Measurements from ENCODE around the gene HRAS. TPM values are rescaled to one million over a fixed set of nuclear protein-coding genes. Genes with fewer than 3 reads are reported as not detected.

The HRAS gene
- total RNA-seq, 1 experiment from 2014 or later: 104 TPM

DNA sequence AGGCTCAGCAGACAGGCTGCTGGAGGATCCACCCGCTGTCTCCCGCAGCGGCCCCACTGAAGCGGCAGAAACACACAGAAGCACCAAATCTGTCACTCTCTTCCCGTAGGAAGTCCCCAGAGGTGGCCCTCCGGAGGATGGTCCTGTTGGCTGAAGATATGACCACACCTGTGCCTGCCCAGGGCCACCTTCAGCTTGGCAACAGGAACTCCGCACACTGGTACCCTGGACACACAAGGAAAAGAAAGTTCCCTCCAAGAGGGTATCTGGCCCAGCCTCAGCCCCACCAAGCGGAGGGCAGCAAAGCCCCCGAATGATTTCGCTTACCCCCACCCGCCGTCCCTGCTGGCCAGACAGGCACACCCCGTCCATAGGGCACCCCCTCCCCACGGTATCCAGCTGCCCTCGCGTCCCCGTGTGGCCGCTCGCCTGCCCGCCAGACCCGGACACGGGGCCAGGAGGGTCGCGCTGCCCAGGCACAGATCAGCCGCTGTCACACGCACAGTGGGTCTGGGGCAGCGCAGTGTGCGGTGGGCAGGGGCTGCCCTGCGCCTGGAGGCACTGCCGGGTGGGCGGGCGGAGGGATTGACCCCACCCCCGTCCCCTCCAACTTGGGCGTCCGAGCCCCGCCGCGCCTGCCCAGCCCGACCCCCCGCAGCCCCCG lies 32.4 kb upstream of the HRAS start:
- Histone ChIP-seq H3K36me3 (ENCODE audit: control insufficient read depth in 1 of 2, insufficient read depth in 2 of 2, low read length in 2 of 2) (0 out of 4 replicates have a peak, but pooled peaks cover 0 to 3% of the 10 kb centered on the region in 2 experiments), H4K20me1 (ENCODE audit: insufficient read depth) (no peaks in the 10 kb centered on the region), H3K27ac (ENCODE audit: low read depth, low read length) (peak overlapping the region; percentile 96; the same call in 1 of the 2 replicates), H3K4me1 (ENCODE audit: control insufficient read depth in 1 of 2, insufficient read depth in 2 of 2, low read length in 2 of 2) (peaks cover 11 to 53% of the 10 kb centered on the region in 2 experiments; a peak in 3 of 4 replicates), H2AFZ (ENCODE audit: low read depth, low read length, poor library complexity, severe bottlenecking) (no peak overlapping the region), H3K79me2 (ENCODE audit: insufficient read depth, low read length) (no peaks in the 10 kb centered on the region), H3K4me3 (replicated peaks in 1 of 2; ENCODE audit: low read depth in 1 of 2, low read length in 2 of 2) (peak overlapping the region; percentile 71 to 75), H3K4me2 (ENCODE audit: low read length) (peak overlapping the region; percentile 83), H3K9me3 (ENCODE audit: control insufficient read depth in 1 of 2, insufficient read depth in 1 of 2, low read depth in 1 of 2, low read length in 2 of 2) (no peaks in the 10 kb centered on the region), H3K9me2 (ENCODE audit: insufficient read depth) (no peaks in the 10 kb centered on the region), H3K27me3 (ENCODE audit: insufficient read depth, low read length) (no peaks in the 10 kb centered on the region), H3K9ac (ENCODE audit: low read length) (peak overlapping the region; percentile 67)
- ATAC-seq: peak; percentile 23
- RAD21 ChIA-PET (ENCODE audit: low non-redundant PET in 1 of 2, low total read pairs in 2 of 2, uncharacterized antibody in 2 of 2, unreplicated experiment in 2 of 2): no interaction called here
- no TSS peak for BruUV-seq (replicated peaks)
- no peak for DNase-seq (ENCODE audit: low read depth, low spot score)
- POLR2A ChIA-PET: no interaction called here
- CTCF ChIA-PET: no interaction called here
- TF ChIP-seq SP1 (IDR thresholded peaks at IDR 0.05; ENCODE audit: low read depth) (no peak), POLR2AphosphoS5 (IDR thresholded peaks at IDR 0.05; ENCODE audit: low read depth, low read length) (0 out of 2 replicates have a peak, but pooled peaks have one; percentile 8)
- intact Hi-C loops (cut with micrococcal nuclease): no loop called here

DNA sequence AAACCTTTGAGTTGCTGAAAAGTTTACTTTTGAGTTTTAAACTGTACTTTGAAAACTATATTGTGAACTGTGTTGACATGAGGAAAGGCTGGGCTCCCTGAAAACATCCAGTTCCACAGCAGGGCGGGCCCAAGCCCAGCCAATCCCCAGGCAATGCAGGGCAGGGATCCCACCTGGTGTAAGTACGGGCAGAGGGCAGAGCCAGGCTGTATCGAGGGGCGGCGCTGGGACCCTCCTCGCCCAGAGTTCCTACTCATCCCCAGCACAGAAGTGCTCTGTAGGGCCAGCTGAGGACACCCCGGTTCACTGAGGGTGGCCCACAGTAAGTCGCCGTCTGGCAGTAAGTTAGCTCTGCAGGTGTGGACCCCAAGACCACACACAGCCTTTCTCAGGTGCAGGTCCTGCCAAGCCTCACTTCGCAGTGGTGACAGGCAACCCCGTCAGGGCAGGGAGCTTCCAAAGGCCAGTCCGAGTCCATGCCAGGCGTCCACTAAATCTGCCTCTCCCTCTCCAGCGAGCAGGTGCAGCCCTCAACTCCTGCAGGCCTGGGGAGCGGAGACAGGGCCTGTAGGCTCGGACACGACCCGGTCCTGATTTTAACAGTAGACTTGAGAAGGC lies 31.7 kb upstream of the HRAS start:
- RAD21 ChIA-PET (ENCODE audit: low non-redundant PET in 1 of 2, low total read pairs in 2 of 2, uncharacterized antibody in 2 of 2, unreplicated experiment in 2 of 2): no interaction called here
- BruUV-seq (replicated peaks): TSS peak; percentile 56
- peaks cover 11 to 56% of the 10 kb centered on the region in 2 experiments; a peak in 3 of 4 replicates for H3K4me1 ChIP-seq (ENCODE audit: control insufficient read depth in 1 of 2, insufficient read depth in 2 of 2, low read length in 2 of 2)
- H4K20me1 ChIP-seq (ENCODE audit: insufficient read depth): no peaks in the 10 kb centered on the region
- H3K4me2 ChIP-seq (ENCODE audit: low read length): peak overlapping the region; percentile 83
- H3K4me3 ChIP-seq (replicated peaks in 1 of 2; ENCODE audit: low read depth in 1 of 2, low read length in 2 of 2): peak overlapping the region; percentile 71 to 75
- no peak overlapping the region for H2AFZ ChIP-seq (ENCODE audit: low read depth, low read length, poor library complexity, severe bottlenecking)
- H3K9ac ChIP-seq (ENCODE audit: low read length): no peak overlapping the region
- TF ChIP-seq REST (IDR thresholded peaks at IDR 0.05; ENCODE audit: low read depth) (no peak), TCF7L2 (IDR thresholded peaks at IDR 0.05; ENCODE audit: borderline replicate concordance, extremely low read depth, insufficient read depth, insufficient read length) (no peak), EZH2 (IDR thresholded peaks at IDR 0.05) (no peak), ZBTB33 (IDR thresholded peaks at IDR 0.05; ENCODE audit: extremely low read depth, insufficient replicate concordance, low read length) (no peak), JUND (IDR thresholded peaks at IDR 0.05) (no peak)
- POLR2A ChIA-PET: interaction anchor here (1.4 kb wide), 1 partner anchor 9 kb away, joined by 4 read pairs; the partner anchor contains the start of gene PHRF1
- DNase-seq (ENCODE audit: low read depth, low spot score) (no peak), ATAC-seq (no peak)
- peak overlapping the region; percentile 96; the same call in 1 of the 2 replicates for H3K27ac ChIP-seq (ENCODE audit: low read depth, low read length)
- H3K27me3 ChIP-seq (ENCODE audit: insufficient read depth, low read length): no peaks in the 10 kb centered on the region
- no peaks in the 10 kb centered on the region for H3K9me3 ChIP-seq (ENCODE audit: control insufficient read depth in 1 of 2, insufficient read depth in 1 of 2, low read depth in 1 of 2, low read length in 2 of 2)
- H3K36me3 ChIP-seq (ENCODE audit: control insufficient read depth in 1 of 2, insufficient read depth in 2 of 2, low read length in 2 of 2): 0 out of 4 replicates have a peak, but pooled peaks cover 0 to 3% of the 10 kb centered on the region in 2 experiments
- H3K9me2 ChIP-seq (ENCODE audit: insufficient read depth): no peaks in the 10 kb centered on the region
- H3K79me2 ChIP-seq (ENCODE audit: insufficient read depth, low read length): peaks cover 4% of the 10 kb centered on the region
- CTCF ChIA-PET: no interaction called here
- intact Hi-C loops (cut with micrococcal nuclease): no loop called here

All from HCT116 (cell line).